Stimulated activated effector memory CD8-positive, alpha-beta T cell treated with anti-CD3 and anti-CD28 coated beads, Interleukin-12 subunit alpha, Interleukin-12 subunit beta, amount 100 ng/mL, for 72 hours (primary cell): Measurements from ENCODE around the gene CCDC34.

Experiments used
- ATAC-seq: fragments of 150-1000 bp; cut with Tn5 transposase; 2 replicates; pipeline ENCODE4 v1.10.0; 2021
- DNase-seq, 2 donors: peaks; one replicate each; pipeline ENCODE4 v3.0.0; 2021 to 2022; ENCODE audit warnings: low spot score in 2 of 2
- H3K27ac Mint-ChIP-seq: one replicate; pipeline ENCODE4 v1.8.0; 2022; ENCODE audit warnings: mild to moderate bottlenecking, mixed read lengths
- H3K36me3 Mint-ChIP-seq: one replicate; pipeline ENCODE4 v1.8.0; 2022; ENCODE audit warnings: mild to moderate bottlenecking, mixed read lengths
- H3K4me1 Mint-ChIP-seq: one replicate; pipeline ENCODE4 v1.8.0; 2022; ENCODE audit warnings: mixed read lengths
- H3K4me3 Mint-ChIP-seq: one replicate; pipeline ENCODE4 v1.8.0; 2022; ENCODE audit warnings: mild to moderate bottlenecking, mixed read lengths
- H3K9me3 Mint-ChIP-seq: one replicate; pipeline ENCODE4 v1.8.0; 2022; ENCODE audit warnings: mixed read lengths

The CCDC34 gene

GRCh38 chr11:27397624-27398399 lies 34.8 kb upstream of the CCDC34 start:
- DNase-seq (no peak), ATAC-seq (no peak)
- Mint-ChIP-seq H3K4me3 (no peak overlapping the region), H3K27ac (no peak overlapping the region), H3K36me3 (no peaks in the 10 kb centered on the region), H3K4me1 (no peaks in the 10 kb centered on the region), H3K9me3 (no peaks in the 10 kb centered on the region)

GRCh38 chr11:27396259-27396839 lies 33.3 kb upstream of the CCDC34 start:
- no peaks in the 10 kb centered on the region for H3K36me3 Mint-ChIP-seq
- H3K4me3 Mint-ChIP-seq: no peak overlapping the region
- H3K9me3 Mint-ChIP-seq: no peaks in the 10 kb centered on the region
- H3K27ac Mint-ChIP-seq: no peak overlapping the region
- no peak for DNase-seq
- H3K4me1 Mint-ChIP-seq: no peaks in the 10 kb centered on the region
- ATAC-seq: no peak

- ATAC-seq (no peak), DNase-seq (no peak)
- Mint-ChIP-seq H3K27ac (no peak overlapping the region), H3K9me3 (no peaks in the 10 kb centered on the region), H3K4me3 (no peak overlapping the region), H3K36me3 (no peaks in the 10 kb centered on the region), H3K4me1 (no peaks in the 10 kb centered on the region)
Observed at GRCh38 chr11:27395556-27396258, 32.7 kb upstream of the CCDC34 start.

DNA sequence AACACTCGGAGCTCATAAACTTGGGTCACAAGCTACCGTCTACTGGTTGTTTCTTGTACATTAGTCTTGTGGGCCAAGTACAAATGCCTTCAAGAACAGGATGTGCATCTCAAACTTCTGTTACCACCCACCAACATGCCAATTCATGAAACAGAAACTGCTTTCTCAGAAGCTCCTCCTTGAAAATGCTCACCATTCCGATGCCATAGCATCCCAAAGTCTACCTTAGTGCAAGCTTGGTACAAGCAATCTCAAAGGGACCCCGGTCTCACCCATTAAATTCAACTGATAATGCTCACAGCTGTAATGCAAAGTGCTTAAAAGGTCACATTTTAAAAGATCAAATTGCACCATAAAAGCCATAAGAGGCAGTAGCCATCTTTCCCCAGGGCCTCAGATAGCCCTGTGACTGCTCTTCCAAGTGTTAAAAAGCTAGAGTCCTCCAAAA lies 31.8 kb upstream of the CCDC34 start:
- ATAC-seq (no peak), DNase-seq (no peak)
- Mint-ChIP-seq H3K4me1 (no peaks in the 10 kb centered on the region), H3K36me3 (no peaks in the 10 kb centered on the region), H3K4me3 (no peak overlapping the region), H3K27ac (no peak overlapping the region), H3K9me3 (no peaks in the 10 kb centered on the region)

DNA sequence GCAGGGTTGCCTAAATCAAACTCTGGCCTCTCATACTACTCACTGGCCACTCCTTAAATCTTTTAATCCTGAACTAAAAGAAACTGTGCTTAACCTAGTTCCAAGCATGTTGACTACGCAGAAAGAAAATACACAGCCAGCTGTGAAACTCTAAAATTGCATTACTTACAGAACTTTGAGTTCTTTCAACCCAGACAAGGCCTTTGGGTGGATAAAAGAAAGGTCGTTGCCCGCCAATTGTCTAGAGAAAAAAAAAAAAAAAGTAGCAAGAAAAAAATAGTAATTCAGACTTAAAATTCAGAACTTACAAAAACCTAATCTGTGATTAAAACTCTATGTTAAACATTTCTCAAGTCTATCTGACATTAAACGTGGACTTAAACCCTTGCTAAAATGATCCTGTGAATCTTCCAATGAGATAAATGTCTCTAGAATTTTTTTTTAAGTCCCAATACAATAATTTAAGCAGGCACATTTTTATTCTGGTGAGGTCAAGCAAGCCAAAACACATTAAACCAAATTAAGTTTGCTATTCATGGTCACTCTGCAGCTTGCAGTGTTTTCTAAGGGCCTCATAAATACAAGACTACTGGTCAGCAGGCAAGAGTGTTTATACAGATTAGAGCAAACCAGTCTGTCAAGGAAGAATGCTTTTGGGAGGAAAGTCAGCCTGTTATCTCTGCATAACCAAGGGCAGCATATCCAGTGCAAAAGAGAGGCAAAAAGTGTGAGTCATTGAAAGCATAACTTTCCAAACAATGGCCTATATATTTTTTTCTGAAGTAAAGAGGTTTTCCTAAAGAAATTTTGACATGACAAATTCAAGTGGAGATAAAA lies 29.5 kb upstream of the CCDC34 start:
- Mint-ChIP-seq H3K9me3 (no peaks in the 10 kb centered on the region), H3K27ac (no peak overlapping the region), H3K36me3 (no peaks in the 10 kb centered on the region), H3K4me3 (no peak overlapping the region), H3K4me1 (peaks cover 2% of the 10 kb centered on the region)
- no peak for ATAC-seq
- no peak for DNase-seq

DNA sequence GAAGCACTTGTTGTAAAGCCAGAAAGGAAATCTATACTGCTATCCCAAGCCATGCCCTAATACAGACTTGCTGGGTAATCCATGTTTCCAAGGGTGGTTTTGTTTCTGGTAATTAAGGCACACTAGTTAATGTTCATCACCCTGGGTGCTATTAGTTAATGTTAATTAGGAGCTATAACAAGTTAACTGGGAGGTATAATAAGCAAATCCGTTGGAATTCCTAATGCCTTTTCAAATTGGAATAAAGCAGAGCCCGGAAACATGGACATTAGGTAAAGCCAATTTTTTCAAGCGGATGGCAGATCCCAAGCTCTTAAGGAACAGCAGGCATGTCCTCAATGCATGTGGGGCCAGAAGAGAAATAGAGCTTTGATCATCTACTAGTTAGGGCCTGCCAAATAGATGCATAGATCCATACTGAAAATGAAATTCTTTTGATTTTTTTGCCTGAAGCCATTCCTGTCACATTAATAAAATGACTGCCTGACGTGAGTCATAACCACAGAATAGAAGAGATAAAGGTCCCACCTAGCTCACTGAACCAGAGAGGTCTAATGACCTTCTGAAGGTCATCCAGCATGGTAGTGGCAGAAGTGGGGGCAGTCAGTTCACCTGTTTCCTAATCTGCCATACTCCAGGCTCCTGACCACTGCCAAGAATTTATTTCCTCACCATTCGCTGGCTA lies 28.5 kb upstream of the CCDC34 start:
- Mint-ChIP-seq H3K4me3 (no peak overlapping the region), H3K36me3 (no peaks in the 10 kb centered on the region), H3K27ac (no peak overlapping the region), H3K9me3 (no peaks in the 10 kb centered on the region), H3K4me1 (peaks cover 6% of the 10 kb centered on the region)
- no peak for DNase-seq
- ATAC-seq: no peak

GRCh38 chr11:27390318-27391295 lies 27.6 kb upstream of the CCDC34 start:
- Mint-ChIP-seq H3K4me1 (peaks cover 6% of the 10 kb centered on the region), H3K27ac (no peak overlapping the region)

GRCh38 chr11:27388869-27389268 lies 25.9 kb upstream of the CCDC34 start:
- H3K4me3 Mint-ChIP-seq: no peak overlapping the region
- H3K9me3 Mint-ChIP-seq: no peaks in the 10 kb centered on the region
- peaks cover 6% of the 10 kb centered on the region for H3K4me1 Mint-ChIP-seq
- no peaks in the 10 kb centered on the region for H3K36me3 Mint-ChIP-seq
- no peak overlapping the region for H3K27ac Mint-ChIP-seq
- ATAC-seq (peak; percentile 74), DNase-seq (no peak)

More at GRCh38 chr11:27390318-27391295, 27.6 kb upstream of the CCDC34 start:
- ATAC-seq (no peak), DNase-seq (no peak)
- H3K4me3 Mint-ChIP-seq: no peak overlapping the region
- no peaks in the 10 kb centered on the region for H3K36me3 Mint-ChIP-seq
- H3K9me3 Mint-ChIP-seq: no peaks in the 10 kb centered on the region

GRCh38 chr11:27388001-27388400 lies 25.0 kb upstream of the CCDC34 start:
- ATAC-seq (peak; percentile 88), DNase-seq (no peak)
- no peak overlapping the region for H3K4me3 Mint-ChIP-seq
- H3K9me3 Mint-ChIP-seq: no peaks in the 10 kb centered on the region
- H3K27ac Mint-ChIP-seq: no peak overlapping the region
- H3K36me3 Mint-ChIP-seq: no peaks in the 10 kb centered on the region
- H3K4me1 Mint-ChIP-seq: peaks cover 6% of the 10 kb centered on the region

GRCh38 chr11:27387362-27387761 lies 24.3 kb upstream of the CCDC34 start:
- H3K27ac Mint-ChIP-seq: no peak overlapping the region
- ATAC-seq: peak; percentile 70
- DNase-seq: no peak
- H3K4me3 Mint-ChIP-seq: no peak overlapping the region
- no peaks in the 10 kb centered on the region for H3K9me3 Mint-ChIP-seq
- no peaks in the 10 kb centered on the region for H3K36me3 Mint-ChIP-seq
- H3K4me1 Mint-ChIP-seq: peaks cover 6% of the 10 kb centered on the region

- peaks cover 6% of the 10 kb centered on the region for H3K4me1 Mint-ChIP-seq
Observed at GRCh38 chr11:27386181-27386845, 23.3 kb upstream of the CCDC34 start.

DNA sequence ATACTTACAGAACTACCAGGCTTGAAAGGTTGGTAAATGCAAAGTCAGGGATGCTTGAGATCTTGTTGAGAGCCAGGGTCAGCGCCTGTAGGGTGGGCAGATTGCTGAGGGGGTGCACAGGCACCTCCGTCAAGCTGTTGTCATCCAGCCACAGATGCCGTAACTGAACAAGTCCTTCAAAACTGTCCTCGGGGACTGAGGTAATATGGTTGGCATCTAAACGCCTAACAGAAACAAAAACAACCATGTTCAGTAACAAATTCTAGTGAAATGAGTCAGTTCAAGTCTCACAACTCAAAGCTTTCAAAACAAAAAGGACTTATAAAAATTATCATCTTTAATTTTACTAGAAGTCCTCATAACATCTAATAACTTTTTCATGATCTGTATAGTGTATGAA lies 22.2 kb upstream of the CCDC34 start:
- Mint-ChIP-seq H3K27ac (no peak overlapping the region), H3K36me3 (no peaks in the 10 kb centered on the region)
- peak; percentile 22 for ATAC-seq

More at GRCh38 chr11:27386181-27386845, 23.3 kb upstream of the CCDC34 start:
- no peaks in the 10 kb centered on the region for H3K9me3 Mint-ChIP-seq
- no peak overlapping the region for H3K27ac Mint-ChIP-seq
- ATAC-seq (no peak), DNase-seq (no peak)
- no peaks in the 10 kb centered on the region for H3K36me3 Mint-ChIP-seq
- H3K4me3 Mint-ChIP-seq: no peak overlapping the region

GRCh38 chr11:27384227-27384626 lies 21.2 kb upstream of the CCDC34 start:
- no peak for DNase-seq
- Mint-ChIP-seq H3K9me3 (no peaks in the 10 kb centered on the region), H3K27ac (no peak overlapping the region), H3K4me3 (no peak overlapping the region), H3K4me1 (peaks cover 6% of the 10 kb centered on the region), H3K36me3 (no peaks in the 10 kb centered on the region)
- ATAC-seq: no peak

More for the DNA sequence above, 22.2 kb upstream of the CCDC34 start:
- Mint-ChIP-seq H3K4me3 (no peak overlapping the region), H3K4me1 (peaks cover 6% of the 10 kb centered on the region), H3K9me3 (no peaks in the 10 kb centered on the region)
- no peak for DNase-seq
